Germinal center (tissue), 1 donor: Measurements from ENCODE around the gene BMPER.

Experiments
- DNase-seq: peaks from one replicate; pipeline ENCODE4 v3.0.0; 2012; ENCODE audit warnings: mixed read lengths, low spot score

Gene BMPER

DNA sequence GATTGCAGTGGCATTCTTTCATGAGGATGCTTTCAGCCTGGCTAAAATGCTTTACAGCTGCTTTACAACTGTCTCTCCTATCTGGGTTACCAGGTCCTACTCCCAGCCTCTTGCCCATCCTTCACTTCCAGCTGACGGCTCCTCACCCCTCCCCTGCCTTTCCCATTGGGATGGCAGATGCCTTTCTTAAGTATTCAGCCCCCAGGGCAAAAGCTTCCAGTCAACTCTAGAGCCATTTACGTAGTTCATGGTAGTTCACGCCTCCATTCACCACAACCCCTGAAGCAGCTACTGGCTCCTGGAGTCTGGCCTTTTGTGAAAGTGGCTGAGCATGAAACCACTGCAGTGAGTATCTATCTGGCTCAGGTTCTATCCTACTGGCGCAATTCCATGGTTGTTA is 17.2 kb upstream of the BMPER start:
- DNase-seq = no peak

DNA sequence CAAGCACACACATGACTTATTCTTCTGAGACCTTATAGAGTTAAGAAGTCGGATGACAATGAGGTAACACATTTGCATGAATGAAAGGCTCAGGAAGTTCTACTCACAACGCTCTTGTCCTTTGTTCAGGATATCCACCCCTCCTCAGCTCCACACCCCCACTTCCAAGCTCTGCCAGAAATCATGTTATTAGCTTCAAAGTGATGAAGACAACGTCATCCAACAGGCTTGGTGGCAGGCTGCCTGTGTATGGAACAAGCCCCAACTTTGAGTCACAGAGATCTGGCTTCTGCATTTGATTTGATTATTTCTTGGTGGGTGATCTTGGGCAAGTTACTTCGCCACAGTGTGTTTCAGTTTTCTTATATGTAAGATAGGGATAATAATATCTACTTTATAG is 12.4 kb upstream of the BMPER start:
- DNase-seq = no peak

GRCh38 chr7:33893377-33893776 is 12.0 kb upstream of the BMPER start:
- no peak for DNase-seq

DNA sequence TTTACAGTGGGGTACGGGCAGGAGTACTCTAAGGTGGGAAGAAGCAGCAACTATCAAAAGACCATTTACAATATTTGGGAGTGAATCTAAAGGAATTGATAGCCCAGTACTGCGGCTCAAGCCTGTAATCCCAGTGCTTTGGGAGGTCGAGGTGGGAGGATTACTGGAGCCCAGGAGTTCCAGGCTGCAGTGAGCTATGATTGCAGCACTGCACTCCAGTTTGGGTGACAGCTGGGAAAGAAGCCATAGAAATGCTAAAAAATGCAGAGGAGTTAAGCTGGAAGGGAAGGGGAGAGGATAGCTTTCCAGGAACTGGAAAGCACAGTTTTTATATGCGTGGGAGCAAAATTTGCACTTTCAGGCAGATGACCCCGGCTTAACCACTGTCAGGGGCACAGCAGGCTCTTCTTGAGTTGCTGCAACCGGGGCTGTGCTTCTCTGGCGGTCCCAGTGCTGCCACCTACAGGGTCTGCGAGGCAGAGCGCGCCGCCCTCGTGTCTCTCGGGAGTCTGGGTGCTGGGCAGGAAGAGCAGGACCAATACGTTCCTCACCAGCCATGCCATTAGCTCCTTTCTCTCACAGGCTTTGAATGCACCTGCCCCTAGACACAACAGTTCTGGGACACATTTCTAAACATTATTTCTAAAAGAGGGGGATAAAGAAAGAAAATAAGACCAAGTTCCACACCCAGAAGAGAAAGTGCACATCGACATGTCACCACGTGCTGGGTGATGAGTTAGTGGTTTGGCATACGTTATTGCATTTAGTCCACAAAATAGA is 10.1 kb upstream of the BMPER start:
- DNase-seq = peak; percentile 58

- no peak for DNase-seq
Measured at GRCh38 chr7:33900501-33900900, 4.8 kb upstream of the BMPER start.

DNA sequence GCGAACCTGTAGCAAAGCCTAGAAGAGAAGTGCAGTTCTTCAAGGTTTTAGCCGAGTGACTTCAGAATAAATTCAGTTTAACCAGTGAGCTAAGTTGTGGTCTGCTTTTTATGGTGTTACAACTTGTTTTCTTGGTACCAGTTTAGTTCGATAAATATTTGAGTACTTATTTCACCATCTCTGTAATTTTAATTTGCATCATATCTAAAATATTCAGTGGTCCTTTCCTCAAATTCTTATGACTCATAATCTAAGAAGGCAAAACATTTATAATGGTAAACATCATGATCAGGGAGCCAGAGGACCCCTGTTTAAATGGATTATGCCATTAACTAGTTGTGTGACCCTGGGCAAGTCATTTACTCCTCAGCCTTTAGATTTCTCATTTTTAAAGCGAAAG is 4.1 kb upstream of the BMPER start:
- no peak for DNase-seq

GRCh38 chr7:33901847-33902246 is 3.5 kb upstream of the BMPER start:
- DNase-seq = no peak

DNA sequence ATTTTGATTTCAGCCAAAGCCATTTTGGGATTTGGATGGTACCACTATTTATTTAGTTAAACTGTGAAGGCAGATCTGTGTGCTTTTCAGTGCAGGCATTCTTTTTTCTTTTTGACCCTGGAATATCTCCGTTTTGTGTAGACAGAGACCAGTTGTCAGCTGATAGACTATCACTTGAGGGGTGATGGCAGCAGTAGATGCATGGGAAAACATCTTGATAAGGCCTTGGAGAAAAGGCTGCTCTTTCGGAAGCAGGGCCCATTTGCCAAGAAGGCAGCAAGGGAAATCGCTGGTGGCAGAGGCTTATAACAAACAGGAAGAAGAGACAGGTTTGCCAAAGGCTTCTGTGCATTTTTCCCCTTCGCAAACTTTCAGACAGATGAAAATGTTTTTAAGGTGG is 2.6 kb upstream of the BMPER start:
- DNase-seq = no peak

GRCh38 chr7:33903791-33904680 is 1.3 kb upstream of the BMPER start:
- DNase-seq = peak; percentile 12

DNA sequence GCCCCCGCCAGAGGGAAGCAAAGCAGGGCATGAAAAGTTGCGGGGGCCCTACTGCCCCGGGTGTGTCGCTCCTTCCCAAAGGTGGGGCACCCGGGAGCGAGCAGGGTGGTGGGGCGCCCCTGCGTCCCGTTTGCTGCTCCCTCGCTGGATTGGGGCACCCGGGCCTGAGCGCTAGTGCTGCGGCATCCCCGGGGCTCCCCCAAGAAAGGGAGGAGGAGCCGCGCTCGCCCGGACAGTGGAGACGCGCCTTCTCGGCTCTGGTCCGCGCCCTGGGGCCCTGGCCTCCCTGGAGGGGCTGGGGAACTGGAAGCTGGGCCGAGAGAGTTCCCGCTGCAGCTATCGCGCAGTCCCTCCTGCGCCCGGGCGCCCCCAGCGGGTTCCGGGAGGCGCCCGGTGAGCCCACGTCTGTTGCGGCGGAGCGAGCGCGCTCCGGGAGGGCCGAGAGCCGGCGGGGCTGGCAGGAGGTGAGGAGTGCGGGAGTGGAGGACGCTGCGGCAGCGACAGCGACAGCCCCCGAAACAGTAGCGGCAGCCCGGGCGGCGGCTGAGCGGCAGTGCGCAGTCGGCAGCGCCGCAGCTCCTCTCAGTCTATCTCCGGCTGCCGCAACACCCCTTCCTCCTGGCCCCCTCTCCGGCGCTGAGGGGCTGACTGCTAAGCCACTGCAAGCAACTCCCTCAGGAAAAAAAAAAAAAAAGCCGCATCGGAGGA is 504 bp upstream of the BMPER start:
- peak; percentile 17 for DNase-seq

DNA sequence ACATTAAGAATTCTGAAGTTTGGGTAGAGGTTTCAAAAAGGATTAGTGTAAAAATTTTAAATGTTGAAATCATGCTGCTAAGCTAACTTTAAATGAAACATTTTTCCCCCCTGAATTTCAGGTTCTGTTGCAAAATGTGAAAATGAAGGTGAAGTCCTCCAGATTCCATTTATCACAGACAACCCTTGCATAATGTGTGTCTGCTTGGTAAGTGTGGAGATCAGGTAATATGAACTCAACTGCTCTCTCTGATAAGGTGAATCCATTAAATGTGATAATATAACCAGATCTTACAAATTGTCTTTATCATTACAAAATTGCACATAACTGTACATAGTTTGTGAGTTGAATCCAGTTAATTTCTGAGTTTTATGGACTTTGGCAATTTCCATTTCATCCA is 1.4 kb downstream of the BMPER start:
- DNase-seq = no peak

- DNase-seq = no peak
Measured at GRCh38 chr7:33907625-33908024, 2.3 kb downstream of the BMPER start.

- no peak for DNase-seq
Measured at GRCh38 chr7:33909318-33909717, 4.0 kb downstream of the BMPER start.

DNA sequence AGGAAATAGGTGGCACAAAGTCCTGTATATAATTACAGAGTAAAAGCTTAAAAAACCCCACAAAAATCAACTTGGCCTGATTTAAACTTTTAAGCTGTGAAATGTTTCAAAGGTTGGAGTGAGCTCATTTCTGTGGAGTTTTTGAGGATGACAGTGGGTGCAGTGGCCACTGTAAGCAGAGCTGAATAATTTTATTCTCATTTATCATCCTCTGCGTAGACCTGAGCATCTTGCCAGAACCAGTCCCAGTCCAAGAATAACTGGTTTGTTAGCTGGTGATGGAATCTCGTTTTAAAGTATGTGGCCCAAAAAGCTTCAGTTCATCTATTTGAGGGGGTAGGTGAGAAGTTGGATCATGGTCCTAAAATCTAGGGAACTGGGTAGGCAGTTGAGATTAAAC is 4.4 kb downstream of the BMPER start:
- DNase-seq = no peak

DNA sequence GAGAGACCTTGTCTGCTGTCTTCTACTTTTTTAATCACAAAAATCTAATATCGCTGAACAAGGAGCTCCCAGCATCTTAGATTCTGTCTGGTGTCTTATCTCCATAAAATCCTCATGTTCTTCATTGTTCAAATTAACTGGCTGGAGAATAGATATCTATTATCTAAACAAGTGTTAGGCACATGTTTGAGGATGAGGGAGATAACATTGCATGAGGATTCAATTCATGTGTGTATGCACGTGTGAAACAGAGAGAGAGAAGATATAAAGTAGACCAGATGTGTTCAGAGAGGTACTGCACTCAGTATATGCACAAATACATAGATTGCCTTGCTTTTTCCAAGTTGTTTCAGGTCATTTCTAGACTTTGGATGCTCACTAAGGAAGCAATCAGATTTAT is 5.4 kb downstream of the BMPER start:
- DNase-seq = no peak

GRCh38 chr7:33916357-33917081 is 11.2 kb downstream of the BMPER start:
- DNase-seq = no peak

GRCh38 chr7:33917661-33918060 is 12.3 kb downstream of the BMPER start:
- no peak for DNase-seq

DNA sequence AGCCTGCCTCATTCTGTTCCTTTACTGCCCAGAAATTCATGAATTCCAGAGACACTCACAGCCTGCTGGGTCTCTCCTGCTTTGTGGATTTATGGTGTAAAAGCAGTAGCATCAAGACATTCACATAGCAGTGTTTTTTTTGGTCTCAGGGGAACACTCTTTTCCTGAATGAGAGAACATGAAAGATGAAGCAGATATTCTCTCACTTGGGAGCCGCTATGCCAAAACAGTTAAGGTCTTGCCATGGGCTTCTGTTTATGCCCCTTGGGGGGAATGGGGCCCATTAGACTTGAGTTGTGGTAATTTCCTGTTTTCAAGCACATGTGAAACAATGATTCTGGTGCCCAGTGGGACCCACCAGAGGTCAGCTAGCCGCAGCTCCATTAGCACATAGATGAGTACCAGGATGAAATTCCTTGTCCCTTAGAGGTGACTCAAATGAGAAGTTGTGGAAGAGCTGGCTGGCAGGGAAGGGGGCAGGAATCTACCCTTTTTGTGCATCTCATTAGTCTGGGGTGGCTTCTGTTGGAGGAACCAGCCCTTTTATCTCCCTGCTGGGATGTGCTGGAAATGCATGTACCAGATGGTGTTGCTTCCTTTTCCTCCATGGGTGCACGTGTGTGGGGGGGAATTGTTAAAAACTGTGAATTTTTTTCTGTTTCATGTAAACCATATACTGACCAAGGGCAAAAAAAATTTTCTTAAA is 13.3 kb downstream of the BMPER start:
- DNase-seq = no peak

DNA sequence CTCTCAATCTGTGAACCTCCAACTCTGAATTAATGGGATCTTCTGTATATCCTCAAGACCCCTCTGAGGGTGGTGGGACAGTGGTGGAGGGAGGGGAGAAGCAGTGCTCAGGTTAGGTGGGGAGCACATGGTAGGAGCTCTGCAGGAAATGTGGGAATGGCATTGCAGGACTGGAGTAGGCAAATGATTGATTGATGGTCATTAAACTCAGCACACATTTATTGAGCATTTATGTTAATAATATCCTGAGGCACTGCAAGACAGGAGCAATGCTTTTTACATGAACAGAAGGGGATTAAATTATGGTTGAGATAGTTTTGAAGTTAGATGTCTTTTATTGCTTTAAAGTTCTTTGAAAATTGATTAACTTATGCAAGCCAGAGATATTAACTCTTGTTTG is 14.1 kb downstream of the BMPER start:
- no peak for DNase-seq

GRCh38 chr7:33921216-33921938 is 16.0 kb downstream of the BMPER start:
- no peak for DNase-seq

DNA sequence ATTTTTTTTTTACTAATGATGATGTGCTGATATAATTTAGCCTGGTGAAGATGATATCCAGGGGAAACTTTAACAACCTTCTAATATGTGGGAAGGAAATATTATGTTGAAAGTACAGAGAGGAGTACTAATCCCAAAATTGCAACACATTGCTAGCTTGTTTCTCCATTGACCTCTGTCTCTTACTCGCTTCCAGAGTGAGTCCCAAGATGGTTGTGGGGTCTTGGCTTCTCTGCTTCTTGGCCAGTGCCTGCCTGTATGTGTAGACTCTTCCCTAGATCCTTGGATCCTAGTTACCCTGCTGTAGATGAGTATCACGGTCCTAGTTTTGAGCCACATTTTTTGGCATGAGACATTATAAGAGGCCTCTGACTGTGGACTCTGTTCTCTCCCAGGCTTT is 17.5 kb downstream of the BMPER start:
- no peak for DNase-seq
